Measurements from ENCODE around the gene CEP135. TPM values are rescaled to one million over a fixed set of nuclear protein-coding genes. Genes with fewer than 3 reads are reported as not detected.

The CEP135 gene
- total RNA-seq, 1 experiment from 2014 or later: 13.9 TPM

DNA sequence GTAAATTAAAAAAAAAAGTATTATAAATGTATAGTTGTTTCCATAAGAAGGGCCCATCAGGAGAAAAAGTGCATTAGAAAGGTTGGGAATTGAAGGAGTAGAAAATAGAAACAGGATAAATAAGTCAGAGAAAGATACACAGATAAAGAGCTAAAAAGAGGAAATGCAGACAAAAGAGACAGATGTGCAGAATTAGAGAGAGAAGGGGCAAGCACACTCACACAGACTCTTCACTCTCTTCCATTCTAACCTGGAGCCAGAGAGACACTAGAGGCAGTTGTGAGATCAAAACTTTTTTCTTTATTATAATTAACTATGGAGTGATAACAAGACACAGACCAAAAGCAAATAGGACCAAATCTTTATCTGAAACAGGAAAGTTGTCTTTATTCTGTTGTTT, 134.1 kb downstream of the CEP135 start:
- Histone ChIP-seq H4K8ac (replicated peaks; ENCODE audit: insufficient read length, low read depth, low read length) (no peak overlapping the region), H2BK20ac (ENCODE audit: low read depth, low read length, poor library complexity, severe bottlenecking) (no peak overlapping the region), H2AK5ac (ENCODE audit: insufficient read length, low read length) (no peak overlapping the region), H3K4me1 (ENCODE audit: insufficient read depth, low read length) (peaks cover 7% of the 10 kb centered on the region), H3K23me2 (ENCODE audit: insufficient read length, low read depth, low read length, poor library complexity, severe bottlenecking) (no peaks in the 10 kb centered on the region), H3K27ac (ENCODE audit: insufficient read length, low read depth, low read length) (no peak overlapping the region), H3T11ph (ENCODE audit: low read length) (no peak overlapping the region), H4K20me1 (ENCODE audit: control insufficient read depth, insufficient read depth, insufficient read length) (no peaks in the 10 kb centered on the region), H3K4me2 (ENCODE audit: insufficient read depth, insufficient read length, low read length) (no peak overlapping the region), H3K56ac (ENCODE audit: insufficient read length, low read depth, low read length) (no peak overlapping the region), H3K79me2 (ENCODE audit: insufficient read depth, low read length) (no peaks in the 10 kb centered on the region), H3K23ac (ENCODE audit: insufficient read length, low read depth, low read length) (no peak overlapping the region), H3K9me3 (ENCODE audit: control insufficient read depth, low read depth, low read length) (no peaks in the 10 kb centered on the region), H3K14ac (ENCODE audit: insufficient read depth, low read length) (no peak overlapping the region), H2BK5ac (ENCODE audit: insufficient read length, low read length) (no peak overlapping the region), H4K91ac (ENCODE audit: insufficient read length, low read depth, low read length) (no peak overlapping the region), H3K9ac (ENCODE audit: extremely low read depth, insufficient read length, low read length) (no peak overlapping the region), H4K5ac (ENCODE audit: insufficient read length, low read depth, low read length) (no peak overlapping the region), H2BK15ac (ENCODE audit: low read depth, low read length) (no peak overlapping the region), H3K18ac (ENCODE audit: insufficient read length, low read depth, low read length) (no peak overlapping the region), H3K27me3 (ENCODE audit: insufficient read depth, low read length) (no peaks in the 10 kb centered on the region), H2BK12ac (ENCODE audit: insufficient read length, low read depth, low read length) (no peak overlapping the region), H2AFZ (ENCODE audit: low read length) (no peak overlapping the region), H3K79me1 (ENCODE audit: insufficient read depth, low read depth, low read length, poor library complexity, severe bottlenecking) (no peaks in the 10 kb centered on the region), H2BK120ac (ENCODE audit: low read depth, low read length, poor library complexity, severe bottlenecking) (no peak overlapping the region), H3K4ac (ENCODE audit: low read depth, low read length) (no peak overlapping the region)
- Mint-ChIP-seq H3K36me3 (ENCODE audit: insufficient read depth in 1 of 3, low read depth in 3 of 3) (no peaks in the 10 kb centered on the region), H3K9me3 (no peaks in the 10 kb centered on the region), H3K4me3 (no peak overlapping the region), H3K4me1 (no peaks in the 10 kb centered on the region; a peak in 2 of 4 replicates), H3K27me3 (ENCODE audit: low read depth) (no peaks in the 10 kb centered on the region), H3K27ac (no peak overlapping the region)
- DNase-seq: no peak
- TF ChIP-seq, protein P1, sequence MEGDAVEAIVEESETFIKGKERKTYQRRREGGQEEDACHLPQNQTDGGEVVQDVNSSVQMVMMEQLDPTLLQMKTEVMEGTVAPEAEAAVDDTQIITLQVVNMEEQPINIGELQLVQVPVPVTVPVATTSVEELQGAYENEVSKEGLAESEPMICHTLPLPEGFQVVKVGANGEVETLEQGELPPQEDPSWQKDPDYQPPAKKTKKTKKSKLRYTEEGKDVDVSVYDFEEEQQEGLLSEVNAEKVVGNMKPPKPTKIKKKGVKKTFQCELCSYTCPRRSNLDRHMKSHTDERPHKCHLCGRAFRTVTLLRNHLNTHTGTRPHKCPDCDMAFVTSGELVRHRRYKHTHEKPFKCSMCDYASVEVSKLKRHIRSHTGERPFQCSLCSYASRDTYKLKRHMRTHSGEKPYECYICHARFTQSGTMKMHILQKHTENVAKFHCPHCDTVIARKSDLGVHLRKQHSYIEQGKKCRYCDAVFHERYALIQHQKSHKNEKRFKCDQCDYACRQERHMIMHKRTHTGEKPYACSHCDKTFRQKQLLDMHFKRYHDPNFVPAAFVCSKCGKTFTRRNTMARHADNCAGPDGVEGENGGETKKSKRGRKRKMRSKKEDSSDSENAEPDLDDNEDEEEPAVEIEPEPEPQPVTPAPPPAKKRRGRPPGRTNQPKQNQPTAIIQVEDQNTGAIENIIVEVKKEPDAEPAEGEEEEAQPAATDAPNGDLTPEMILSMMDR (conservative IDR thresholded peaks at IDR 0.05): no peak

Other genes with a start within 250 kb of the CEP135 start
- not detected in 2 replicates for gene EXOC1L, start 129.2 kb upstream of the CEP135 start, total RNA-seq (2021)
- gene EXOC1, start 95.3 kb upstream of the CEP135 start, total RNA-seq (2021): 17.5 and 21.2 TPM in 2 replicates

Data from H9 (cell line).